ENCODE measurements around the gene RARA.
"Not testable (repeated sequence)": the region's sequence is repeated elsewhere in the genome, so short reads cannot be mapped to it uniquely, and the experiment has no call there.

Gene RARA

DNA sequence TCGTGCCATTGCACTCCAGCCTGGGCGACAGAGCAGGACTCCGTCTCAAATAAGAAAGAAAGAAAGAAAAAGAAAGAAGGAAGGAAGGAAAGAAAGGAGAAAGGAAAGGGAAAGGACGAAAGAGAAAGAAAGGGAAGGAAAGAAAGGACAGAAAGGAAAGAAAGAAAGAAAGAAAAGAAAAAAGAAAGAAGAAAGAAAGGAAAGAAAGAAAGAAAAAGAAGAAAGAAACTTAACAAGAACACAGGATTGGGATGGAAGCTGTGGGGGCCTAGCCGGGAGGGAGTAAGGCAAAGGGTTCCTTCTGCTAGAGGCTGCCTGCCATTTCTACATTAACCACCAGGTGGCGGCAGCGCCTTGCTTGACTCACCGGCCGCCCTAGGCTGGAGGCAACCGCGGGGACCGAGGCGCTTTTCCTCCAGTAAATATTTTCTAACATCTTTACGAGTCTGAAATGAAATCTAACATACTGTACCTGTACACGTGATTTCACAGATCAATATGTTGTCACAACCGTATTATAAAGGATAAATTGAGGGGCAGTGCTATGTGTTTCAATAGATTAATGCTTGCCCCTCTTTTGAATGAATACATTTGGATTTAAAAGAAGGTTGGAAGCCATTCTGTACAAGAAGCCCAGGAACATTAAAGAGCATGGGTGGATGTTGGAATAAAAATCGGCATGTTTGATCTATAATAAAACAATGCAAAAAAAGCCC lies 49.5 kb downstream of the RARA start:
- peak; percentile 75 to 92 for DNase-seq (ENCODE audit: low read depth in 2 of 2)

DNA sequence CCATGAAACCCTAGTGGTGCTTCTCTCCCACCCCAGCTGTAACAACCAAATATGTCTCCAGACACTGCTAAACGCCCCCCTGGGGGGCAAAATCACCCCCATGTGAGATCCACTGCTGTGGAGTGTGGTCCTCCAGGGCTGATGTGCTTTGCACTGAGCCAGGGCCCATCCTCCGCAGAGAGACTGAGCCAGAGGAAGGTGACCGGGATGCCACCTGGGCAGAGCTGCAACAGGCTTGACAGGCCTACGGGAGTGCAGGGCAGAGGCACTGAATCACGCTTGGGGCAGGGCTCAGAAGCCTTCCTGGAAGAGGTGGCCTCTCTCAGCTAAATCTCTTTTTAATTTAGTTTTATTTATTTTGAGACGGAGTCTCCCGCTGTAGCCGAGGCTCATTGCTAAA lies 51.1 kb downstream of the RARA start:
- no peak for DNase-seq (ENCODE audit: low read depth in 2 of 2)

DNA sequence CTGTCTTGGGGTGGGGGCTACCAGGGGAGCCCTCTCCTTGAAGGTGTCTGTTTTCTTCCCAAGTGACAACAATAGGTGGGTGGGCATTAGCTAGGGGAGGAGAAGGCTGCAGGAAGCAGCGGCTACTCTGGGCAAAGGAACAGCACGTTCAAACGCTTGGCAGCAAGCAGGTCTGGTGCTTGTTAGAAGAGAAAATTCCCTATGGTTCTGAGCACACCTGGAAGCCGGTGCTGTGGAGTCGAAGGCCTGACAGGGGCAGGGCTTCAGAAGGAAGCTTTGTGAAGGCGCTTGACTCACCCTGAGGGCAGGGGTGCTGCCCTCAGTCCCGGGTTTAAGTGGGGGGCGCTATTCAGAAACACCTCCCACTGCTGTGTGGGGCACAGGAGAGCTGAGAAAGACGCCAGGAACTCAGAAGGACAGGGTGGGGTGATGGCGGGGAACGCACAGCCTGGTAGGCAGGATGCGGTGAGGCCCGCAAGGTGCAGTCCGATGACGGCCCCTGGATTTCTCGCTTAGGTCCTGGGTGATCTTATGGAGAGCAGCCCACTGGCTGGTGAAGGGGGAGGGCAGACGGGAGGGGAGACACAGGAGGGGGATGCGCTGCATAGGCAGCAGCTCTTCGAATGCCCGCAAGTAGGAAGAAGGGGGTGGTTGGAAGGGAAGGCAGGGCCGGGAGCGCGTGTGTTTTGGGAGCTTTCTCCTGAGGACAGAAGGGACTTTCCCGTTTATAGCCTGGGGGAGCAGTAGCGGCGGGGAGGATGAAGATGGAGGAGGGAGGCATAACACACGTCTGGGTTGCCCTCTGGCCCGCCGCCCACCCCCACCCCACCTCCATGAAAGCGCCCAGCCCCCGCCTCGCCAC lies 52.3 kb downstream of the RARA start:
- DNase-seq (ENCODE audit: low read depth in 2 of 2) = no peak

DNA sequence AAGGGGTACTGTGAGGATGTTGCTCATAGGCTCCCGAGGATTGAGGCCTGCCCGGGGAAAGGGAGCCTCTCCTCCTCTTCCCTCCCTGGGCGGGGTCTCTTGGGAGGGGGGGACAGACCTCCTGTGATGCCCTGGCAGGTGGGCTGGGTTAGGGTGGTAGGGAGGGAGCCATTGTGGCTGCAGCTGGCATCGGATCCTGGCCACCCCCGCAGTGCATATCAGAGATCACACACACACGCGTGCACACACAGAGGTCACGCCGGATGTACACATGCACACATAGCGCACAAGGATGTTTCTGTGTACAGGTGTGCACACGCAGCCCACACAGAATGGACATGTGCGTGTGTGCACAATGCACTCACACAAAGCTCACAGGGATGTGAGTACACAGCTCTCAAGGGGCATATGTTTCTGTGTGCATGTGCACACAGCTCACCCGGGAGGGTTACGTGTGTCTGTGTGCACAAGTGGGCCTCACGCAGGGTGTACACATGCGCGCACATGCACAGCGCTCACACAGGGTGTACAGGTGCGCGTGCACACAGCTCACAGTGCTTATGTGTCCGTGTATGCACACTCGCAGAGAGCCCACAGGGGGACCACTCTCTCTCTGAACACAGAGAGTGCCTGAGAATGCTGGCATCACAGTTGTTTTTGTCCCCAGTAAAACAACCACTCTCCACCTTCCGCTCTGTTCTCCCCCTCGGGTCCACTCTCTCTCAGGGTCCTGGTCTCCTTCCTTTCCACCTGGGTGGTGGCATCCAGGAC lies 53.1 kb downstream of the RARA start:
- DNase-seq (ENCODE audit: low read depth in 2 of 2) = no peak

DNA sequence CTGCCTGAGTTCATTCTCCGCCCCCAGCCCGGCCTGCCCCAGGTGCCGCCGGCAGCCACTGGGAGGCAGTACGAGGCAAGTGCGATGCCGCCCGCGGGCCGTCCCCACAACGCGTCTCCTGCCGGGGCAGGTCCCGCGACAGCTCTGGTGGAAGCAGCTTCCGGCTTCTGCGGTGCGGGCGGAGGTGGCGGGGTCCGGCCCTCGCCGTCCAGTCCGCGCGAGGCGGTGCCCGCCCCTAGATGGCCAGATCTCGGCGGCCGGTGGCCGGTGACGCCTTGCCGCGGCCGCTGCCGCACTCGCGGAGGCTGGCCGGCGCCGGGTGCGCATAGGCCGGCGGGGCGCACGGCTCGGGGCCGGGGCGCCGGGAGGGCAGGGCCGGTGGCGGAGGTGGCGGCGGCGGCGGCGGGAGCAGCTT lies 53.7 kb downstream of the RARA start:
- peak; percentile 73 to 85 for DNase-seq (ENCODE audit: low read depth in 2 of 2)

DNA sequence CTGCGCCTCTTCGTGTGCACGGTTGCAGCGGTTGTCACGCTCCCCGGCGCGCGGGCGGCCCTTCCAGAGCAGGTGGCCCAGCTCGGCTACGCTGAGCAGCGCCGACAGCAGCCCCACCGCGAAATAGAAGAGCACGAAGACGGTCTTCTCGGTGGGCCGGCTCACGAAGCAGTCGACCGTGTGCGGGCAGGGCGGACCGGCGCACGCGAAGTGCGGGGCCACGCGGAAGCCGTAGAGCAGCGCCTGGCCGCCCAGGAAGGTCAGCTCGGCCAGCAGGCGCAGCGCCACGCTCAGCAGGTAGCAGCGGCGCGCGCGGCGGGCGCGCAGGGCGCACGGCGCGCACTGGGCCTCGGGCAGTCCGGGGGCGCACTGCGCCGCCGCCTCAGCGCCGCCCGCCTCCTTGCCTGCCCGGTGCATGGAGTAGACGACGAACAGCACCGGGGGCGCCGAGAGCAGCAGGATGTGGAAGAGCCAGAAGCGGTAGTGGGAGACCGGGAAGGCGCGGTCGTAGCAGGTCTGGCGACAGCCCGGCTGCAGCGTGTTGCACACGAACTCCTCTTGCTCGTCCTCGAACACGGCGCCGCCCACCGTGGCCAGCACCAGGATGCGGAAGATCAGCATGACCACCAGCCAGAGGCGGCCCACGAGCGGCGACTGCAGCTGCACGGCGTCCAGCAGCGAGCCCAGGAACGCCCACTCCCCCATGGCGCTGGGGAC lies 54.3 kb downstream of the RARA start:
- no peak for DNase-seq (ENCODE audit: low read depth in 2 of 2)

DNA sequence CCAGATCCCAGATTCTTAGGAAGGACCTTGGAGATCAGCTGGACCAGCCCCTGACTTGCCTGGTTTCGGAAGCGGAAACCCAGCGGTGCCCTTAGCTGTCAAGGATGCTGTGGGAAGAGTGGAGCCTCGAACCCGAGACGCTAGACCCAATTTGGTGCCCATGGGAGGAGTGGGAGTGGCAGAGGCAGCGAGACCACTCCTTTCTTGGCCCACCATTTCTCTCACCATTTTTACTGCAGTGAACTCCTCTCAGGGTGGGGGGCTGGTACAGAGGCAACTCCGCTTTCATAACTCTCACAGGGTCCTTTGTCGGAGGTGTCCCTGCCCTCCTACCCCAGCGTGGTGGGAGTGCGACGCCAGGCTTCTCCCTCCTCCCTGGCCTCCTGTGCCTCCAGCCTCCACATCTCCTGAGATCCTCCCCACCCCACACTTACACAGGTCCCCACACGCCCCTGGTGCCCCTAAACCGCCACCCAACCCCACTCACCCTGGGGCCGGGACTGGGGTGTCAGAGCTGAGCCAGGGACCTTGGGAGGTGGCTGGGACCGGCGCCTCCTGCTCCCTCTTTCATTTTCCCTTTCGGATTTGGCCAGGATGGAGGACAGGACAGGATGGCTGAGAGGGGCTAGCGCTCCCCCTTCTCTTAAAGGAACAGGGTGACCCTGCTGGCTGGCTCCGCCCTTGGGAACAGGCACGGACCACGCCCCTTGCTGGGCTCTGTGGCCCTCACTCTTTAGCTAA lies 55.3 kb downstream of the RARA start, which contains the start of gene GJD3:
GJD3 (minus strand) TSS at position 617 of the 741 bp plus-strand sequence. CDS start 922 bp downstream, outside the sequence.
- DNase-seq (ENCODE audit: low read depth in 2 of 2) = no peak

DNA sequence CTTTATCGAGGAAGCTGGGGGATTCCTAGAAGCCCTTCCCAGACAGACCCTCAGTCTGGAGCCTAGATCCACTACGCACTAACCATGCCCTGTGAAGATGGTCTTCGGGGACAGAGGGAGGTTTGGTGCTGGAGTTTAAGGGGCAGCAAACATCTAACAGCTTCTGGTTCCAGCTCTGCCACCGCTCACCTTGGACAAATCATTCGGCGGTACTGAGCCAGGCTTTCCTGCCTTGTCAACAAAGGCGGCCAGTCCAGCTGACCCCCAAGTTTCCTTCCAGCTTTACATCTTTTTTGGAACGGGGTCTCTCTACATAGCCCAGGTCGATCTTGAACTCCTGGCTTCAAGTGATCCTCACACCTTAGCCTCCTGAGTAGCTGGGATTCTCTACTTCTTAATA lies 55.9 kb downstream of the RARA start:
- no peak for DNase-seq (ENCODE audit: low read depth in 2 of 2)

DNA sequence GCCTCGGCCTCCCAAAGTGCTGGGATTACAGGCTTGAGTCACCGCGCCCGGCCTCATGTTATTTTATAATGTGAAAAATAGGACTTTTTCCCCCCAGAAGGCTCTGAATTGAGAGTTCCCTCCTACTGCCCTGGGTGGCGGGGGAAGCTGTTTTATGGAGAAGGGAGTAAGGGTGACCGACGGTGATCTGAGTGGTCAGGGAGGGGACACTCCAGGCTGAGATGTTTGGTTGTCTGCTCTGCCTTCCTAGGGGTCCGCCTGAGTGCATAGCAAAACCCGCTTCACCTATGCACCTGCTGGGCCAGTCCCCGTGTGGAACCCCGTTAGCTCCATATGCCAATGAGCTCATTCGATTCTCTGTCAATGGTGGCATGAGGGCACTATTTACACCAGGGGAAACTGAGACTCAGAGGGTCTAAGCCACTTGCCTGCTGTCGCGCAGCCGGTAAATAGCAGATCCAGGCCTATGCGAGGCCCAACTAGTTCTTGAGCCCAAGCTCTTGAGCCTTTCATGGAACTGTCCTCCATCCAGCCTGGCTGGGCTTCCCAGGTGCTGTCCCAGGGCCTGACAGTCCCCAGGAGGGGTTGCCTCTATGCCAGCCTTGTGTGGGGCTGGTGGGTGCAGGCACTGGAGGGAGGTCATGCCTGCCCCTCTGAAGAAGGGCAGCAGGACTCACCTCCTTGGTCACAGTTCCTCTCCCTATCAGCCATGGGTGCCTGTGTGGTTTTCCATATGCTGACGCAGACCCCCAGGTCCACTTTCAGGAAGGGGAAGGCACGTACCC lies 57.3 kb downstream of the RARA start:
- DNase-seq (ENCODE audit: low read depth in 2 of 2) = no peak

DNA sequence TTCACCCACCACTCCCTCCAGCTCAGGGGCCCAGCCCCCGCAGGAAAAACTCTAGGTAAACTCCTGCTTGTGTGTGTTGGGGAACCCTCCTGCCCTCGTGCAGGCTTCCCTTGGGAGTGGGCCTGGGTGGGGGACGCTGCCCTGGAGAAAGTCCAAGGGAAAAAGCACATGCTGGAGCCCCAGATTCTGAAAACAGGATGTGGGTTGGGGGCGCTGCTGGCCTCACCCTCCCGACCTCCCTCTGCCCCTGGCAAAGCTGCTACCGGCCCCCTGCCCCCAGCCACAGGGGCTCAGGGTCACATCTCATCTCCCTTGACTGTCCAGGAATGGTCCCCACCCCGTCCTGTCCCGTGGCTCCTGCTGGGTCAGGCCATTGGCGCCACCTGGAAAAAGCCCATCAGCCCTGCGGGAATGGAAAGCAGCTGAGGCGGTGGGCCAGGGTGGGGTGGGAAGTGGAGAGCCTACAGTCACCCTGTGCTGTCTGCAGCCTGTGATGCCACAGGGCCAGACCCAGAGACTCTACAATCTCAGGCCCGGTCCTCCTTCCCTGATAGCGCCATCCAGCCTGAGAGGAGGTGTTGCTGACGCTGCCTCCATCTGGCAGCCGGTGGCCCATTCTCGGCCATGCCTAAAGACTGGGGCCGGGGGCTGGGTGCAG lies 58.0 kb downstream of the RARA start:
- no peak for DNase-seq (ENCODE audit: low read depth in 2 of 2)

DNA sequence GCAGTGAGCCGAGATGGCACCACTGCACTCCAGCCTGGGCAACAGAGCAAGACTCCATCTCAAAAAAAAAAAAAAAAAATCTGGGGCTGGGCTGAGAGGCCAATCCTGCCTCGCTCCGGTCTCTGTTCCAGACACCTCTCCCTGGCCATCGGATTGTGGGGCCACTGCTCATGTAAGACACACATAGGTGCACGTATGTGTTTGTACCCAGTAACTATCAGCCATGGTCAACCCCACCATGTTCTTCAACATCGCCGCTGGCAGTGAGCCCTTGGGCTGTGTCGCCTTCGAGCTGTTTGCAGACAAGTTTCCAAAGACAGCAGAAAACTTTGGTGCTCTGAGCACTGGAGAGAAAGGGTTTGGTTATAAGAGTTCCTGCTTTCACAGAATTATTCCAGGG lies 58.7 kb downstream of the RARA start:
- not testable (repeated sequence) for DNase-seq (ENCODE audit: low read depth in 2 of 2)

DNA sequence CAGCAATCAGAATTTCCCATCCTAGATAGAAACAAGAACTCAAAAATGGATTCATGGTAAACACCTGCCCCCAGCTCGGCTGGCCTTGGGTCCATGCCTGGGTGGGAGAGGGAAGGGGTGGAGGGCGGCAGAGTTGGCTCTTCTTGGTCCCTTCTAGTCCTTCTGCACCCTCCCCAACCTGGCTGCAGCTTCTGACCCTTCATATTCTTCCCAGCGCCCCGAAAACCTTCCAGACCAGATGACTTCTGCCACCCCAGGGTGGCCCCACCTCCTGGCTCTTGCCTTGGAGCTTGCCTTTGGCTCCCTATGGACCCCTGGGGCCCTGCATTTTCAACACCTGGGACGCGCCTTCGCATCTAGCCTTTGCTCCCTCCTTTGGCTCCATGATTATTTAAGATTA lies 60.9 kb downstream of the RARA start:
- no peak for DNase-seq (ENCODE audit: low read depth in 2 of 2)

DNA sequence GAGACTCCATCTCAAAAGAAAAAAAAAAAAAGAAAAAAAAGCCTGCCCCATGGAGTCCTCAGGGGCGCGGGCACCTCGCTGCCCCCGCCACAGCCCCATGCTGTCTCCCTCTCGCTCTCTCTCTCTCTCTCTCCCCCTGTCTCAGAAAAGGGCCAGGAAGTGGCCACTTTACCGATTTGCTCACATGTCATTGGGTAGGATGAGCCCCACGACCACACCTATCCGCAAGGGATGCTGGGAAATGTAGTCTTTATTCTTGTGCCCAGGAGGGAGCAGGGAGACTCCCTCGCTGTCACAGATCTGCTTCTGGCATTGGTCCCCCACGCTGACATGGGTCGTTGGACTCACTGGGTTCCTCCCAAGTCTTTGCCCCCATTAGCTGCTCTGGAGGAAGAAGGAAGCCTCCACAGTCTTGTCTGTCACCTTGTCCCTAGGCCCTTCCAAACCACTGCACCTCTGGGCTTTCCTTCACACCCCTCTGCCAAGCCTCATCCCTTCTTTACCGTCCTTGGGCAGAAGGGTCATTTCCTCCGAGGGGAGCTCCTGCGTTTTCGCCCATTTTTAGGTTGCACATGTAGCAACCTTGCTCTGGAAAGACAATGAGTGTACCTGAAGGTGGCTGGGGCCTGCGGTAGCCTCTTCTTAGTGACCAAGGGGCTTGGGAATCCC lies 62.4 kb downstream of the RARA start:
- DNase-seq (ENCODE audit: low read depth in 2 of 2) = no peak

DNA sequence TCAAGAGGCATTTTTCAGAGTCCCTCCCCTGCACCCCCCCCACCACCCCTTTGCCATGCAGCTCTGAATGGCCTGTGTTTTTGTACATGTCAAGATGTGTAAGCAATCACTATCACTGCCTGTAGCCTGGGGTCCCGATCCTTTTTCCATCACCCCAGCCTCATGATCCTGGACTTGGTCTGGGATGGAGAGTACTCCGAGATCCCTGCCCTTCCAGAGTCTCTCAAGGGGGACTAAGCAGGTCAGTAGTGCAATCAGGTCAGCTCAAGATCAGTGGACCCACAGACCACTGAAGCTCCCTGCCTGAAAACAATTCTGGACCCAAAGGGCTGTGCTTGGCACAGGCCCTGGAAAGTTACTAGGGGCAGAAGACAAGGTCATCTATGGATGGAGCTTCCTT lies 63.1 kb downstream of the RARA start:
- DNase-seq (ENCODE audit: low read depth in 2 of 2) = no peak

DNA sequence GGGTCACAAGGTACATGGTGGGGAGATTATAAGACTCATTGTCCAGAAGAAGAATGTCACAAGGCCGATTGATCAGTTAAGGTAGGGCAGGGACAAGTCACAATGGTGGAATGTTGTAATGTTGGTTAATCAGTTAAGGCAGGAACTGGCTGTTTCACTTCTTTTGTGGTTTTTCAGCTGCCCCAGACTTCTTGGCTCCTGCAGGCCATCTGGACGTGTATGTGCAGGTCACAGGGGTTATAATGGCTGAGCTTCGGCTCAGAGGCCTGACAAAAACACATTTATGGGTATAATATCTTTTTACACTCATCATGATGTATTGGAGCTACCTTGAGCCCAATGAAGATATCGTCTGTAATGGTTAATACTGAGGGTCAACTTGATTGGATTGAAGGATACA lies 63.7 kb downstream of the RARA start:
- DNase-seq (ENCODE audit: low read depth in 2 of 2) = not testable (repeated sequence)

DNA sequence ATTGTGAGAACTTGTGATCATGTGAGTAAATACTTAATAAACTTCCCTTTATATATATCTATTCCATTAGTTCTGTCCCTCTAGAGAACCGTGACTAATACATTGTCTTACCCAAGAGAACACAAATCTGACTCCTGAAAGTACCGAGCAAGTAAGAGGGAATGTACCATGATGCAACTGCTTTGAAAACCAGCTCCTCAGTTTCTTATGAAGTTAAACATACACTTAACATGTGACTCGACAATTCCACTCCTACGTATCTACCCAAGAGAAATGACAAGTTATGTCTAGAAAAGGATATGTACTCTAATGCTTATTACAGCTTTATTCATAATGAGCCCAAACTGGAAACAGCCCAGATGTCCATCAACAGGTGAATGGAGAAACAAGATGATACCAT lies 64.3 kb downstream of the RARA start:
- DNase-seq (ENCODE audit: low read depth in 2 of 2) = no peak

DNA sequence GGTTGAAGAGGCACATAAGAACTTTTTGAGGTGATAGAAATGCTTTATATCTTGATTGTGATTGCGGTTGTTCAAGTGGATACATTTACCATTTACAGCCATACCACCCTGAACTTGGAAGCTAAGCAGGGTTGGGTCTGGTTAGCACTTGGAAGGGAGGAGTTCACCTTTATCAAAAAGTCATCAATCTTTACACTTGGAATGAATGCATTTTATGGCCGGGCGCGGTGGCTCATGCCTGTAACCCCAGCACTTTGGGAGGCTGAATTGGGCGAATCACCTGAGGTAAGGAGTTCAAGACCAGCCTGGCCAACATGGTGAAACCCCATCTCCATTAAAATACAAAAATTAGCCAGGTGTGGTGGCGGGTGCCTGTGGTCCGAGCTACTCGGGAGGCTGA lies 65.0 kb downstream of the RARA start:
- DNase-seq (ENCODE audit: low read depth in 2 of 2) = no peak

DNA sequence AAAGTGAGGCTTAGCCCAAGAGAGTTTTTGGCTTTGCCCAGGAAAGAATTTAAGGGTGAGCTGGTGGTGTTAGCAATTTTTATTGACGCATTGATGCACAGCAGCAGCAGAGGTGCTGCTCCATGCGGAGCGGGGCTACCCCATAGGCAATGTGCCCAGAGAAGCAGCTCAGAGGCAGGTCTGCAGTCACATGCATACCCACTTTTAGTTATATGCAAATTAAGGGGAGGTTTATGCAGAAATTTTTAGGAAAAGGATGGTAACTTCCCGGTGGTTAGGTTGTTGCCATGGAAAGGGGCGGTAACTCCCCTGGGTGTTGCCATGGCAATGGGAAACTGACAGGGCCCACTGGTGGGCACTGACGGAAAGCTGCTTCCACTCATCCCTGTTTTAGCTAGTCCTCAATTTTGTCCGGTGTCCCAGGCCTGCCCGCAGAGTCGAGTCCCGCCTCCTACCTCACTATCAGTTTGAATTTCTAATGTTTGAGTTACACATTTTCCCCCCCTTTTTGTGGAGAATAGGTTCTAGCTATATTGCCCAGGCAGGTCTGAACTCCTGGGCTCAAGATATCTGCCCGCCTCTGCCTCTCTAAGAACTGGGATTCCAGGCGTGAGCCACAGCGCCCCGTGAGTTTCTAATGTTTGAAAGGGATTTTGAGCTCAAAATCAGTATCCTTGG lies 66.0 kb downstream of the RARA start:
- DNase-seq (ENCODE audit: low read depth in 2 of 2) = no peak

All from stimulated activated CD4-positive, alpha-beta T cell treated with anti-CD3 and anti-CD28 coated beads, Interleukin-12 subunit alpha, Interleukin-12 subunit beta, amount 100 ng/mL, for 24 hours (primary cell).